ENCODE data around the gene PLEKHA7.
"Not testable (repeated sequence)": the region's sequence is repeated elsewhere in the genome, so short reads cannot be mapped to it uniquely, and the experiment has no call there.

PLEKHA7 gene

GRCh38 chr11:16909359-16910035, 104.7 kb downstream of the PLEKHA7 start:
- TF ChIP-seq CTCF (IDR thresholded peaks at IDR 0.05; ENCODE audit: low read depth, low read length) = no peak
- H3K9me3 ChIP-seq = no peaks in the 10 kb centered on the region
- H3K4me1 ChIP-seq = no peaks in the 10 kb centered on the region
- H3K4me3 ChIP-seq (ENCODE audit: low read depth, low read length) = no peak overlapping the region
- H3K27me3 ChIP-seq = no peaks in the 10 kb centered on the region
- no peak for DNase-seq
- H3K36me3 ChIP-seq = no peaks in the 10 kb centered on the region

- H3K27me3 ChIP-seq = no peaks in the 10 kb centered on the region
- no peak overlapping the region for H3K4me3 ChIP-seq (ENCODE audit: low read depth, low read length)
- no peak for DNase-seq
- H3K36me3 ChIP-seq = no peaks in the 10 kb centered on the region
- TF ChIP-seq CTCF (IDR thresholded peaks at IDR 0.05; ENCODE audit: low read depth, low read length) = no peak
- no peaks in the 10 kb centered on the region for H3K9me3 ChIP-seq
- H3K4me1 ChIP-seq = no peaks in the 10 kb centered on the region
These were observed 108.8 kb downstream of the PLEKHA7 start for GRCh38 chr11:16905375-16905774.

GRCh38 chr11:16904761-16905160, 109.5 kb downstream of the PLEKHA7 start:
- H3K4me3 ChIP-seq (ENCODE audit: low read depth, low read length); H3K4me1 ChIP-seq; H3K9me3 ChIP-seq: not testable (repeated sequence)

GRCh38 chr11:16902781-16903378, 111.3 kb downstream of the PLEKHA7 start:
- no peaks in the 10 kb centered on the region for H3K9me3 ChIP-seq
- no peaks in the 10 kb centered on the region for H3K27me3 ChIP-seq
- DNase-seq = no peak
- H3K4me1 ChIP-seq = no peaks in the 10 kb centered on the region
- no peaks in the 10 kb centered on the region for H3K36me3 ChIP-seq
- H3K4me3 ChIP-seq (ENCODE audit: low read depth, low read length) = no peak overlapping the region
- TF ChIP-seq CTCF (IDR thresholded peaks at IDR 0.05; ENCODE audit: low read depth, low read length) = no peak

More at GRCh38 chr11:16904761-16905160, 109.5 kb downstream of the PLEKHA7 start:
- DNase-seq, H3K36me3 ChIP-seq, H3K27me3 ChIP-seq: not testable (repeated sequence)

- no peaks in the 10 kb centered on the region for H3K9me3 ChIP-seq
- H3K27me3 ChIP-seq = no peaks in the 10 kb centered on the region
- no peak for DNase-seq
- TF ChIP-seq CTCF (IDR thresholded peaks at IDR 0.05; ENCODE audit: low read depth, low read length) = no peak
- no peaks in the 10 kb centered on the region for H3K36me3 ChIP-seq
- H3K4me1 ChIP-seq = no peaks in the 10 kb centered on the region
- no peak overlapping the region for H3K4me3 ChIP-seq (ENCODE audit: low read depth, low read length)
These were observed 112.0 kb downstream of the PLEKHA7 start for GRCh38 chr11:16902182-16902581.

- TF ChIP-seq CTCF (IDR thresholded peaks at IDR 0.05; ENCODE audit: low read depth, low read length) = no peak
- Histone ChIP-seq H3K27me3 (no peaks in the 10 kb centered on the region), H3K4me1 (no peaks in the 10 kb centered on the region), H3K36me3 (no peaks in the 10 kb centered on the region), H3K9me3 (no peaks in the 10 kb centered on the region), H3K4me3 (ENCODE audit: low read depth, low read length) (no peak overlapping the region)
- no peak for DNase-seq
These were observed 113.7 kb downstream of the PLEKHA7 start for GRCh38 chr11:16900491-16900890.

Measured in BE2C (cell line).